K562 (cell line): ENCODE measurements around the gene AK2. TPM values are rescaled to one million over a fixed set of nuclear protein-coding genes. Genes with fewer than 3 reads are reported as not detected.
A peak's percentile ranks its signal among the peaks of the same experiment; 100 is the strongest.

Source experiments
- ATAC-seq: fragments of 200-7000 bp; cut with Tn5 transposase; 3 replicates; pipeline ENCODE4 v1.9.1; 2020; ENCODE audit warnings: moderate library complexity
- BruUV-seq: library from RNA; stranded (reverse); fragments of 400-500 nt; replicated peaks from 2 replicates; lab custom pipeline; 2021; lab: Mats Ljungman, UMichigan
- CTCF ChIA-PET: fragments of 300-600 bp; formaldehyde crosslinking; extraction: SDS; loops from one replicate; lab custom pipeline; 2021; ENCODE audit warnings: low intra/inter-chr PET ratio; lab: Yijun Ruan, JAX
- POLR2A ChIA-PET: fragments of 300-600, 350-650 bp; sonication (Branson Sonifier 250); formaldehyde crosslinking; extraction: SDS; loops from one replicate; lab custom pipeline; 2021; ENCODE audit warnings: antibody characterized with exemption, inconsistent platforms; lab: Yijun Ruan, JAX
- DNase-seq, 4 experiments: peaks; one replicate each; pipeline versions ENCODE4 v3.0.0 to v3.0.0-alpha.2; 2011 to 2018; ENCODE audit warnings: low spot score in 3 of 4, mixed read lengths in 3 of 4; ENCODE audit errors: extremely low read depth in 1 of 4
- FAIRE-seq: peaks from 2 replicates; lab custom pipeline; 2011; peaks lifted over from hg19 to GRCh38; lab: Jason Lieb, UNC
- H2AFZ ChIP-seq: 2 replicates; pipeline ENCODE4 v1.6.0; 2011; ENCODE audit warnings: low read depth, low read length, control low read depth, inconsistent platforms
- H3K27ac ChIP-seq: fragments of 200-600 bp; 3 replicates; pipeline ENCODE4 v1.8.0; 2011; ENCODE audit warnings: low read depth, mild to moderate bottlenecking, control low read depth, inconsistent platforms, low read length, moderate library complexity, mixed read lengths; ENCODE audit errors: extremely low read depth
- H3K27me3 ChIP-seq, 2 experiments: fragments of 300-600 bp in 1 of 2; 2 replicates in 1 of 2; 3 replicates in 1 of 2; pipeline versions ENCODE4 v1.6.0 to v1.8.0; 2011; ENCODE audit warnings: inconsistent platforms in 2 of 2, low read length in 2 of 2, mild to moderate bottlenecking in 1 of 2, mixed read lengths in 1 of 2, moderate library complexity in 1 of 2; ENCODE audit not compliant: control insufficient read depth in 2 of 2, insufficient read depth in 2 of 2
- H3K36me3 ChIP-seq: fragments of 300-600 bp; 3 replicates; pipeline ENCODE4 v1.8.0; 2011; ENCODE audit warnings: mild to moderate bottlenecking, low read length, inconsistent platforms; ENCODE audit not compliant: control insufficient read depth, insufficient read depth
- H3K4me1 ChIP-seq, 2 experiments: fragments of 200-600 bp in 1 of 2; replicated peaks in 1 of 2; 2 replicates in 1 of 2; 3 replicates in 1 of 2; pipeline versions ENCODE4 v1.5.1 to v1.8.0; 2011; ENCODE audit warnings: inconsistent platforms in 2 of 2, low read length in 2 of 2, mild to moderate bottlenecking in 1 of 2, mixed read lengths in 1 of 2, moderate library complexity in 1 of 2; ENCODE audit not compliant: control insufficient read depth in 2 of 2, insufficient read depth in 2 of 2
- H3K4me2 ChIP-seq: 2 replicates; pipeline ENCODE4 v1.6.1; 2011; ENCODE audit warnings: low read length, control low read depth, inconsistent platforms, mixed read lengths; ENCODE audit not compliant: insufficient read depth
- H3K4me3 ChIP-seq: fragments of 200-600 bp; sonication (generic), shearing (Covaris generic); 2 replicates; pipeline ENCODE4 v1.5.1; 2016; ENCODE audit warnings: control low read depth, inconsistent platforms
- H3K79me2 ChIP-seq: fragments of 200-600 bp; 3 replicates; pipeline ENCODE4 v1.8.0; 2011; ENCODE audit warnings: low read length, inconsistent platforms; ENCODE audit not compliant: control insufficient read depth, insufficient read depth
- H3K9ac ChIP-seq, 2 experiments: 2 replicates each; pipeline versions ENCODE4 v1.6.0 to v1.6.1; 2011; ENCODE audit warnings: low read depth in 2 of 2, low read length in 2 of 2, control low read depth in 1 of 2, inconsistent platforms in 1 of 2, mild to moderate bottlenecking in 1 of 2, mixed read lengths in 1 of 2; ENCODE audit not compliant: insufficient read depth in 1 of 2
- H3K9me1 ChIP-seq: one replicate; pipeline ENCODE4 v1.6.0; 2011; ENCODE audit warnings: inconsistent platforms, mild to moderate bottlenecking, low read length, moderate library complexity; ENCODE audit not compliant: control insufficient read depth, insufficient read depth
- H3K9me3 ChIP-seq: replicated peaks from 2 replicates; pipeline ENCODE4 v1.5.1; 2011; ENCODE audit warnings: low read depth, low read length, inconsistent platforms; ENCODE audit not compliant: control insufficient read depth, insufficient read depth
- H4K20me1 ChIP-seq: replicated peaks from 2 replicates; pipeline ENCODE4 v1.6.1; 2011; ENCODE audit warnings: low read length, inconsistent platforms, mixed read lengths; ENCODE audit not compliant: control insufficient read depth, insufficient read depth
- ARNT ChIP-seq, 2 experiments: fragments of 450-650 bp; IDR thresholded peaks; 2 replicates each; pipeline ENCODE4 v1.6.1; 2016; ENCODE audit warnings: mild to moderate bottlenecking in 1 of 2
- C11orf30 ChIP-seq: fragments of 450-650 bp; IDR thresholded peaks from 2 replicates; pipeline ENCODE4 v1.6.1; 2016; ENCODE audit warnings: low read depth, mild to moderate bottlenecking
- EZH2 ChIP-seq: IDR thresholded peaks from 2 replicates; pipeline ENCODE4 v1.6.1; 2012; ENCODE audit warnings: low read depth, mild to moderate bottlenecking, inconsistent platforms, low read length, borderline replicate concordance
- FOXK2 ChIP-seq, 2 experiments: fragments of 450-650 bp; IDR thresholded peaks in 1 of 2; conservative IDR thresholded peaks in 1 of 2; 2 replicates each; pipeline ENCODE4 v1.6.1; 2016; ENCODE audit warnings: low read depth in 2 of 2, mild to moderate bottlenecking in 1 of 2
- FOXP4 ChIP-seq: sonication (generic); formaldehyde crosslinking; IDR thresholded peaks from 2 replicates; pipeline ENCODE4 v1.8.0; 2022; ENCODE audit warnings: mild to moderate bottlenecking, missing genetic modification reagents, borderline replicate concordance
- HDAC3 ChIP-seq: fragments of 450-650 bp; IDR thresholded peaks from 2 replicates; pipeline ENCODE4 v1.6.1; 2018; ENCODE audit warnings: borderline replicate concordance, mild to moderate bottlenecking, moderate library complexity; ENCODE audit not compliant: partially characterized antibody
- MLLT1 ChIP-seq, 2 experiments: fragments of 450-650 bp; IDR thresholded peaks; 2 replicates each; pipeline ENCODE4 v1.6.1; 2016
- RFX1 ChIP-seq: fragments of 450-650 bp; IDR thresholded peaks from 2 replicates; pipeline ENCODE4 v1.6.1; 2016; ENCODE audit warnings: mild to moderate bottlenecking, moderate library complexity
- TSC22D4 ChIP-seq: fragments of 450-650 bp; IDR thresholded peaks from 2 replicates; pipeline ENCODE4 v1.6.1; 2016; ENCODE audit warnings: missing genetic modification characterization, missing biosample characterization, control low read depth
- WGBS: fragments of 100-300 bp; shearing (Covaris generic); methylation state at CpG from one replicate; pipeline ENCODE4 v1.1.6; 2016; ENCODE audit warnings: low coverage, mixed read lengths; ENCODE audit not compliant: insufficient coverage; ENCODE audit errors: missing lambda C conversion rate; 5-methylcytosine and 5-hydroxymethylcytosine counted together
- in situ Hi-C: fragments of 300-500 bp; cut with MboI; formaldehyde crosslinking; loops from 4 replicates; pipeline ENCODE4 v1.15.0; 2018; ENCODE audit warnings: inconsistent platforms, mixed read lengths
- intact Hi-C: fragments of 100-400 bp; cut with micrococcal nuclease; formaldehyde crosslinking; loops from 2 replicates; pipeline ENCODE4 v1.14.2; 2022
- polyA plus RNA-seq, 8 experiments: library from polyadenylated mRNA; depleted of rRNA in 4 of 8; stranded (reverse) in 5 of 8; unstranded in 3 of 8; fragments of >200 nt; fragmentation: Nextera tagmentation in 2 of 8; fragmentation: Illumina TruSeq in 1 of 8; extraction: Ambion mirVana in 2 of 8; extraction: Trizol in 1 of 8; gene quantifications; 2 replicates each; pipeline versions ENCODE4 v1.2.1 to v1.2.3, GENCODE V29; 2011 to 2014; ENCODE audit warnings: inconsistent platforms in 1 of 8, missing spikeins in 1 of 8
- total RNA-seq, 7 experiments: library from RNA; depleted of rRNA in 6 of 7; stranded (reverse); fragments of >200 nt in 6 of 7; fragmentation: Illumina TruSeq in 2 of 7; extraction: Trizol in 2 of 7; gene quantifications; 2 replicates each; pipeline versions ENCODE4 v1.2.1 to v1.2.3, GENCODE V29; 2011 to 2021; ENCODE audit warnings: low replicate concordance in 1 of 7

The AK2 gene
- total and polyA plus RNA-seq, 9 of the 15 experiments (the other 6 are each of a cell fraction or from before 2014, with no cell fraction given) = 105 to 1,050 (median 509) TPM

- WGBS = 16% methylated on average over 1 of the region's 1 CpG
- H3K4me1 ChIP-seq = peaks cover 7 to 14% of the 10 kb centered on the region in 2 experiments
- no peaks in the 10 kb centered on the region; a peak in 1 of 5 replicates for H3K27me3 ChIP-seq
- H3K9me3 ChIP-seq = no peaks in the 10 kb centered on the region
- ChIA-PET CTCF (no interaction called here), POLR2A (interaction anchor here (1.0 to 2.3 kb wide), 8 partner anchors 8 to 34 kb away, joined by 3 to 10 read pairs (median 4); partner anchors contain the start of gene RNF19B)
- no peak overlapping the region for H3K4me3 ChIP-seq
- TF ChIP-seq EZH2 (no peak), C11orf30 (no peak), RFX1 (peak; percentile 79)
- intact Hi-C loops (no loop called here), in situ Hi-C loops (no loop called here)
- no TSS peak for BruUV-seq
- FAIRE-seq = no peak
- no peaks in the 10 kb centered on the region; the same call in 1 of the 2 replicates for H4K20me1 ChIP-seq
- no peak overlapping the region for H3K27ac ChIP-seq
- H3K9me1 ChIP-seq = no peaks in the 10 kb centered on the region
- no peak overlapping the region for H2AFZ ChIP-seq
- DNase-seq = no peak
- no peak overlapping the region for H3K4me2 ChIP-seq
- H3K79me2 ChIP-seq = no peaks in the 10 kb centered on the region
- H3K9ac ChIP-seq = peak overlapping the region in 1 of 2 experiments; percentile 43; a peak in 1 of 4 replicates
- no peaks in the 10 kb centered on the region for H3K36me3 ChIP-seq
- ATAC-seq = no peak
Observed at GRCh38 chr1:32984455-32985171, 52.1 kb downstream of the AK2 start.

GRCh38 chr1:32984090-32984454 lies 52.6 kb downstream of the AK2 start:
- Histone ChIP-seq H3K27me3 (no peaks in the 10 kb centered on the region; a peak in 1 of 5 replicates), H3K9me1 (no peaks in the 10 kb centered on the region), H4K20me1 (no peaks in the 10 kb centered on the region; the same call in 1 of the 2 replicates), H3K4me3 (no peak overlapping the region), H2AFZ (no peak overlapping the region), H3K79me2 (no peaks in the 10 kb centered on the region), H3K9me3 (no peaks in the 10 kb centered on the region), H3K27ac (no peak overlapping the region), H3K36me3 (no peaks in the 10 kb centered on the region), H3K4me2 (no peak overlapping the region), H3K9ac (peak overlapping the region in 1 of 2 experiments; percentile 43; a peak in 1 of 4 replicates), H3K4me1 (peaks cover 3 to 8% of the 10 kb centered on the region in 2 experiments; a peak in 4 of 5 replicates)
- intact Hi-C loops (no loop called here), in situ Hi-C loops (no loop called here)
- DNase-seq (no peak), FAIRE-seq (no peak), ATAC-seq (no peak)
- 17% methylated on average over 4 of the region's 4 CpGs for WGBS
- no TSS peak for BruUV-seq
- ChIA-PET POLR2A (interaction anchor here (1.0 to 2.3 kb wide), 5 partner anchors 8 to 34 kb away, joined by 3 to 10 read pairs (median 5); partner anchors contain the start of gene RNF19B), CTCF (no interaction called here)
- no peak for TF ChIP-seq FOXK2 (conservative IDR thresholded peaks at IDR 0.05 in 1 of 2, IDR thresholded peaks at IDR 0.05 in 1 of 2; ENCODE audit: low read depth in 2 of 2)
- TF ChIP-seq ARNT (IDR thresholded peaks at IDR 0.05) = no peak
- no peak for TF ChIP-seq MLLT1 (IDR thresholded peaks at IDR 0.05)
- TF ChIP-seq TSC22D4 = no peak
- no peak for TF ChIP-seq HDAC3
- no peak for TF ChIP-seq FOXP4 (CRISPR knock-in tag)
